GM19438 (cell line): ENCODE results near the gene ADGRF4.
A peak's percentile ranks its signal among the peaks of the same experiment; 100 is the strongest.

ENCODE experiments used
- ATAC-seq: cut with Tn5 transposase; IDR thresholded peaks from one replicate; pipeline ENCODE4 v1.9.1; 2021; ENCODE audit warnings: low read depth; ENCODE audit not compliant: unreplicated experiment

Gene ADGRF4

GRCh38 chr6:47680051-47680450 is 18.3 kb upstream of the ADGRF4 start:
- ATAC-seq = no peak

- no peak for ATAC-seq
Measured at GRCh38 chr6:47680724-47681123, 17.7 kb upstream of the ADGRF4 start.

- ATAC-seq = no peak
Measured at GRCh38 chr6:47681201-47681990, 17.0 kb upstream of the ADGRF4 start.

GRCh38 chr6:47686411-47686810 is 12.0 kb upstream of the ADGRF4 start:
- ATAC-seq = no peak

- ATAC-seq = no peak
Measured at GRCh38 chr6:47687432-47687831, 10.9 kb upstream of the ADGRF4 start.

- ATAC-seq = no peak
Measured at GRCh38 chr6:47690214-47690613, 8.2 kb upstream of the ADGRF4 start.

- ATAC-seq = no peak
Measured at GRCh38 chr6:47690791-47691190, 7.6 kb upstream of the ADGRF4 start.

- no peak for ATAC-seq
Measured at GRCh38 chr6:47697925-47698324, 455 bp upstream of the ADGRF4 start.

GRCh38 chr6:47700053-47700452 is 1.7 kb downstream of the ADGRF4 start:
- no peak for ATAC-seq

GRCh38 chr6:47700596-47700995 is 2.2 kb downstream of the ADGRF4 start:
- no peak for ATAC-seq

GRCh38 chr6:47701363-47701762 is 3.0 kb downstream of the ADGRF4 start:
- ATAC-seq = peak; percentile 76

- no peak for ATAC-seq
Measured at GRCh38 chr6:47709160-47709559, 10.8 kb downstream of the ADGRF4 start.

- no peak for ATAC-seq
Measured at GRCh38 chr6:47710295-47710694, 11.9 kb downstream of the ADGRF4 start.

GRCh38 chr6:47713200-47713599 is 14.8 kb downstream of the ADGRF4 start:
- ATAC-seq = no peak

- no peak for ATAC-seq
Measured at GRCh38 chr6:47714802-47715201, 16.4 kb downstream of the ADGRF4 start.

- no peak for ATAC-seq
Measured at GRCh38 chr6:47715782-47716181, 17.4 kb downstream of the ADGRF4 start.

GRCh38 chr6:47716207-47716606 is 17.8 kb downstream of the ADGRF4 start:
- no peak for ATAC-seq

GRCh38 chr6:47718571-47718970 is 20.2 kb downstream of the ADGRF4 start:
- no peak for ATAC-seq

- ATAC-seq = no peak
Measured at GRCh38 chr6:47721189-47721588, 22.8 kb downstream of the ADGRF4 start.

- no peak for ATAC-seq
Measured at GRCh38 chr6:47722194-47722593, 23.8 kb downstream of the ADGRF4 start.

- no peak for ATAC-seq
Measured at GRCh38 chr6:47724300-47724699, 25.9 kb downstream of the ADGRF4 start.

- no peak for ATAC-seq
Measured at GRCh38 chr6:47727391-47727790, 29.0 kb downstream of the ADGRF4 start.

GRCh38 chr6:47729019-47729418 is 30.6 kb downstream of the ADGRF4 start:
- no peak for ATAC-seq
